Stimulated activated CD4-positive, alpha-beta T cell treated with anti-CD3 and anti-CD28 coated beads, Interleukin-2, amount 100 ng/mL, for 48 hours (primary cell): ENCODE data around the gene TBX5.

ENCODE experiments used
- DNase-seq, 2 donors: peaks; one replicate each; pipeline ENCODE4 v3.0.0-alpha.2; 2020

Gene TBX5

GRCh38 chr12:114405519-114406271 is at the start of gene TBX5:
TSS of gene TBX5 (minus strand) at chr12:114406144. CDS start at chr12:114403898, 2,246 bp downstream.
- no peak for DNase-seq

GRCh38 chr12:114451657-114452056 is 45.7 kb upstream of the TBX5 start:
- no peak for DNase-seq

GRCh38 chr12:114450515-114451300 is 44.8 kb upstream of the TBX5 start:
- no peak for DNase-seq

- no peak for DNase-seq
Observed at GRCh38 chr12:114450019-114450418, 44.1 kb upstream of the TBX5 start.

- DNase-seq, result no peak
Observed at GRCh38 chr12:114448618-114448933, 42.6 kb upstream of the TBX5 start.

GRCh38 chr12:114447799-114448617 is 42.1 kb upstream of the TBX5 start:
- DNase-seq, result no peak

GRCh38 chr12:114447274-114447716 is 41.4 kb upstream of the TBX5 start:
- DNase-seq, result no peak

- no peak for DNase-seq
Observed at GRCh38 chr12:114445401-114446323, 39.7 kb upstream of the TBX5 start.

- DNase-seq, result no peak
Observed at GRCh38 chr12:114444422-114445279, 38.7 kb upstream of the TBX5 start.

- DNase-seq, result no peak
Observed at GRCh38 chr12:114443607-114444421, 37.9 kb upstream of the TBX5 start.

- no peak for DNase-seq
Observed at GRCh38 chr12:114442578-114442977, 36.6 kb upstream of the TBX5 start.

- no peak for DNase-seq
Observed at GRCh38 chr12:114441545-114441944, 35.6 kb upstream of the TBX5 start.

- DNase-seq, result no peak
Observed at GRCh38 chr12:114441039-114441383, 35.1 kb upstream of the TBX5 start.

- DNase-seq, result no peak
Observed at GRCh38 chr12:114440270-114441038, 34.5 kb upstream of the TBX5 start.

GRCh38 chr12:114439817-114440216 is 33.9 kb upstream of the TBX5 start:
- no peak for DNase-seq

- no peak for DNase-seq
Observed at GRCh38 chr12:114439261-114439683, 33.3 kb upstream of the TBX5 start.

- DNase-seq, result no peak
Observed at GRCh38 chr12:114438635-114439256, 32.8 kb upstream of the TBX5 start.

- no peak for DNase-seq
Observed at GRCh38 chr12:114434341-114434740, 28.4 kb upstream of the TBX5 start.

- DNase-seq, result no peak
Observed at GRCh38 chr12:114431902-114432301, 26.0 kb upstream of the TBX5 start.
